ENCODE results near the gene PCYT2.

The PCYT2 gene

GRCh38 chr17:81899514-81900166 is 11.6 kb downstream of the PCYT2 start:
- H3K36me3 ChIP-seq (ENCODE audit: insufficient read depth, low read length) = peaks cover 62% of the 10 kb centered on the region
- peaks cover 9% of the 10 kb centered on the region for H3K4me1 ChIP-seq (ENCODE audit: insufficient read depth, low read length, severe bottlenecking)
- no peaks in the 10 kb centered on the region for H3F3A ChIP-seq (ENCODE audit: insufficient read depth, low read length)
- no peaks in the 10 kb centered on the region for H3K9me3 ChIP-seq (ENCODE audit: low read length)
- TF ChIP-seq EZH2 (IDR thresholded peaks at IDR 0.05; ENCODE audit: borderline replicate concordance, low read length) (no peak), CTCF (IDR thresholded peaks at IDR 0.05; ENCODE audit: low read length) (no peak)
- no peaks in the 10 kb centered on the region for H3K9me2 ChIP-seq (ENCODE audit: low read depth, low read length)
- no peak overlapping the region for H3K4me3 ChIP-seq (ENCODE audit: low read depth, low read length, poor library complexity, severe bottlenecking)
- H2AFZ ChIP-seq (ENCODE audit: low read length) = no peak overlapping the region
- no peaks in the 10 kb centered on the region for H4K20me1 ChIP-seq (ENCODE audit: insufficient read depth, low read length)
- H3K27me3 ChIP-seq (ENCODE audit: insufficient read depth, low read length) = peaks cover 4% of the 10 kb centered on the region; the same call in 1 of the 2 replicates
- H3K27ac ChIP-seq (ENCODE audit: low read depth, low read length, poor library complexity, severe bottlenecking) = no peak overlapping the region
- H3K9ac ChIP-seq (ENCODE audit: low read length) = no peak overlapping the region
- no peak overlapping the region for H3K4me2 ChIP-seq (ENCODE audit: low read length)
- no peaks in the 10 kb centered on the region for H3K79me2 ChIP-seq (ENCODE audit: insufficient read depth, low read length)

GRCh38 chr17:81898885-81899284 is 12.3 kb downstream of the PCYT2 start:
- Histone ChIP-seq H3K9ac (ENCODE audit: low read length) (no peak overlapping the region), H3K4me3 (ENCODE audit: low read depth, low read length, poor library complexity, severe bottlenecking) (no peak overlapping the region), H2AFZ (ENCODE audit: low read length) (no peak overlapping the region), H3K27me3 (ENCODE audit: insufficient read depth, low read length) (peaks cover 4% of the 10 kb centered on the region; the same call in 1 of the 2 replicates), H3K4me1 (ENCODE audit: insufficient read depth, low read length, severe bottlenecking) (peaks cover 14% of the 10 kb centered on the region), H3F3A (ENCODE audit: insufficient read depth, low read length) (no peaks in the 10 kb centered on the region), H3K79me2 (ENCODE audit: insufficient read depth, low read length) (no peaks in the 10 kb centered on the region), H3K36me3 (ENCODE audit: insufficient read depth, low read length) (peaks cover 54% of the 10 kb centered on the region), H3K27ac (ENCODE audit: low read depth, low read length, poor library complexity, severe bottlenecking) (no peak overlapping the region), H3K9me3 (ENCODE audit: low read length) (no peaks in the 10 kb centered on the region), H3K9me2 (ENCODE audit: low read depth, low read length) (no peaks in the 10 kb centered on the region), H3K4me2 (ENCODE audit: low read length) (no peak overlapping the region), H4K20me1 (ENCODE audit: insufficient read depth, low read length) (no peaks in the 10 kb centered on the region)
- TF ChIP-seq EZH2 (IDR thresholded peaks at IDR 0.05; ENCODE audit: borderline replicate concordance, low read length) = no peak
- no peak for TF ChIP-seq CTCF (IDR thresholded peaks at IDR 0.05; ENCODE audit: low read length)

- peaks cover 48% of the 10 kb centered on the region for H3K36me3 ChIP-seq (ENCODE audit: insufficient read depth, low read length)
- H3K27ac ChIP-seq (ENCODE audit: low read depth, low read length, poor library complexity, severe bottlenecking) = no peak overlapping the region
- no peaks in the 10 kb centered on the region for H3K79me2 ChIP-seq (ENCODE audit: insufficient read depth, low read length)
- H4K20me1 ChIP-seq (ENCODE audit: insufficient read depth, low read length) = no peaks in the 10 kb centered on the region
- no peaks in the 10 kb centered on the region for H3K9me3 ChIP-seq (ENCODE audit: low read length)
- H3K9me2 ChIP-seq (ENCODE audit: low read depth, low read length) = no peaks in the 10 kb centered on the region
- no peaks in the 10 kb centered on the region for H3F3A ChIP-seq (ENCODE audit: insufficient read depth, low read length)
- H3K9ac ChIP-seq (ENCODE audit: low read length) = no peak overlapping the region
- no peak overlapping the region for H3K4me3 ChIP-seq (ENCODE audit: low read depth, low read length, poor library complexity, severe bottlenecking)
- TF ChIP-seq EZH2 (IDR thresholded peaks at IDR 0.05; ENCODE audit: borderline replicate concordance, low read length) (no peak), CTCF (IDR thresholded peaks at IDR 0.05; ENCODE audit: low read length) (no peak)
- H3K4me2 ChIP-seq (ENCODE audit: low read length) = no peak overlapping the region
- peaks cover 4% of the 10 kb centered on the region; the same call in 1 of the 2 replicates for H3K27me3 ChIP-seq (ENCODE audit: insufficient read depth, low read length)
- H3K4me1 ChIP-seq (ENCODE audit: insufficient read depth, low read length, severe bottlenecking) = peaks cover 21% of the 10 kb centered on the region
- H2AFZ ChIP-seq (ENCODE audit: low read length) = no peak overlapping the region
Observed at GRCh38 chr17:81898029-81898866, 13.0 kb downstream of the PCYT2 start.

Measured in OCI-LY1 (cell line).